Muscle layer of duodenum (tissue), 2 donors: ENCODE measurements around the gene MED4.

Experiments
- H3K27ac ChIP-seq: one replicate; pipeline ENCODE4 v1.7.0; 2013; ENCODE audit warnings: mild to moderate bottlenecking, low read length
- H3K27me3 ChIP-seq: one replicate; pipeline ENCODE4 v1.7.0; 2013; ENCODE audit warnings: low read depth, mild to moderate bottlenecking, control low read depth, low read length
- H3K36me3 ChIP-seq, 2 donors: one replicate each; pipeline ENCODE4 v1.7.0; 2013; ENCODE audit warnings: low read length in 2 of 2, control low read depth in 1 of 2, mild to moderate bottlenecking in 1 of 2; ENCODE audit not compliant: insufficient read depth in 2 of 2, control insufficient read depth in 1 of 2
- H3K4me1 ChIP-seq, 2 donors: one replicate each; pipeline ENCODE4 v1.7.0; 2013; ENCODE audit warnings: low read length in 2 of 2, mild to moderate bottlenecking in 2 of 2, control low read depth in 1 of 2, moderate library complexity in 1 of 2; ENCODE audit not compliant: insufficient read depth in 2 of 2, control insufficient read depth in 1 of 2
- H3K4me3 ChIP-seq, 2 donors: one replicate each; pipeline ENCODE4 v1.7.0; 2013; ENCODE audit warnings: low read length in 2 of 2, low read depth in 1 of 2, mild to moderate bottlenecking in 1 of 2
- H3K9me3 ChIP-seq, 2 donors: one replicate each; pipeline ENCODE4 v1.7.0; 2013; ENCODE audit warnings: low read length in 2 of 2, control low read depth in 1 of 2, mild to moderate bottlenecking in 1 of 2; ENCODE audit not compliant: control insufficient read depth in 1 of 2
- donor health status: healthy.

The MED4 gene

GRCh38 chr13:48118030-48118429 is 23.1 kb upstream of the MED4 start:
- Histone ChIP-seq H3K9me3 (no peaks in the 10 kb centered on the region), H3K4me3 (no peak overlapping the region), H3K27ac (no peak overlapping the region), H3K27me3 (no peaks in the 10 kb centered on the region), H3K4me1 (peaks cover 0 to 15% of the 10 kb centered on the region in 2 donors), H3K36me3 (no peaks in the 10 kb centered on the region)

- no peaks in the 10 kb centered on the region for H3K36me3 ChIP-seq
- no peaks in the 10 kb centered on the region for H3K27me3 ChIP-seq
- peaks cover 0 to 17% of the 10 kb centered on the region in 2 donors for H3K4me1 ChIP-seq
- H3K27ac ChIP-seq = no peak overlapping the region
- H3K9me3 ChIP-seq = no peaks in the 10 kb centered on the region
- H3K4me3 ChIP-seq = no peak overlapping the region
These were observed 21.9 kb upstream of the MED4 start for GRCh38 chr13:48116808-48117207.

GRCh38 chr13:48113756-48114130 is 18.8 kb upstream of the MED4 start:
- H3K27ac ChIP-seq = no peak overlapping the region

GRCh38 chr13:48112896-48113755 is 18.2 kb upstream of the MED4 start:
- Histone ChIP-seq H3K36me3 (no peaks in the 10 kb centered on the region), H3K4me3 (no peak overlapping the region), H3K9me3 (no peaks in the 10 kb centered on the region), H3K27me3 (no peaks in the 10 kb centered on the region), H3K4me1 (peaks cover 8 to 14% of the 10 kb centered on the region in 2 donors), H3K27ac (no peak overlapping the region)

More at GRCh38 chr13:48113756-48114130, 18.8 kb upstream of the MED4 start:
- H3K4me3 ChIP-seq = no peak overlapping the region
- H3K4me1 ChIP-seq = peaks cover 8 to 14% of the 10 kb centered on the region in 2 donors
- H3K9me3 ChIP-seq = no peaks in the 10 kb centered on the region
- no peaks in the 10 kb centered on the region for H3K36me3 ChIP-seq
- H3K27me3 ChIP-seq = no peaks in the 10 kb centered on the region

- Histone ChIP-seq H3K36me3 (no peaks in the 10 kb centered on the region), H3K9me3 (no peaks in the 10 kb centered on the region), H3K4me1 (peaks cover 8 to 14% of the 10 kb centered on the region in 2 donors), H3K4me3 (no peak overlapping the region), H3K27me3 (no peaks in the 10 kb centered on the region), H3K27ac (no peak overlapping the region)
These were observed 16.2 kb upstream of the MED4 start for GRCh38 chr13:48110931-48111721.

- no peak overlapping the region for H3K27ac ChIP-seq
These were observed 15.4 kb upstream of the MED4 start for GRCh38 chr13:48110132-48110868.

GRCh38 chr13:48108106-48108505 is 13.2 kb upstream of the MED4 start:
- no peak overlapping the region for H3K27ac ChIP-seq
- no peaks in the 10 kb centered on the region for H3K27me3 ChIP-seq
- H3K4me1 ChIP-seq = peaks cover 8 to 14% of the 10 kb centered on the region in 2 donors
- H3K9me3 ChIP-seq = no peaks in the 10 kb centered on the region
- no peaks in the 10 kb centered on the region for H3K36me3 ChIP-seq
- no peak overlapping the region for H3K4me3 ChIP-seq

More at GRCh38 chr13:48110132-48110868, 15.4 kb upstream of the MED4 start:
- Histone ChIP-seq H3K27me3 (no peaks in the 10 kb centered on the region), H3K4me3 (no peak overlapping the region), H3K9me3 (no peaks in the 10 kb centered on the region), H3K36me3 (no peaks in the 10 kb centered on the region), H3K4me1 (peaks cover 8 to 14% of the 10 kb centered on the region in 2 donors)

- Histone ChIP-seq H3K4me1 (peaks cover 13 to 15% of the 10 kb centered on the region in 2 donors), H3K36me3 (no peaks in the 10 kb centered on the region), H3K27ac (no peak overlapping the region), H3K27me3 (no peaks in the 10 kb centered on the region), H3K4me3 (no peak overlapping the region), H3K9me3 (no peaks in the 10 kb centered on the region)
These were observed 2.9 kb upstream of the MED4 start for GRCh38 chr13:48097793-48098192.

GRCh38 chr13:48096670-48097069 is 1.8 kb upstream of the MED4 start:
- H3K36me3 ChIP-seq = no peaks in the 10 kb centered on the region
- H3K27ac ChIP-seq = no peak overlapping the region
- H3K27me3 ChIP-seq = no peaks in the 10 kb centered on the region
- H3K4me1 ChIP-seq = peaks cover 14 to 26% of the 10 kb centered on the region in 2 donors
- H3K9me3 ChIP-seq = no peaks in the 10 kb centered on the region
- no peak overlapping the region for H3K4me3 ChIP-seq

GRCh38 chr13:48094404-48094780 is 512 bp downstream of the MED4 start:
- Histone ChIP-seq H3K27ac (peak overlapping the region; percentile 74), H3K27me3 (no peaks in the 10 kb centered on the region), H3K9me3 (no peaks in the 10 kb centered on the region), H3K4me3 (peak overlapping the region; percentile 88 to 92), H3K4me1 (peaks cover 14 to 32% of the 10 kb centered on the region in 2 donors), H3K36me3 (no peaks in the 10 kb centered on the region)

GRCh38 chr13:48093588-48093987 is 1.3 kb downstream of the MED4 start:
- no peaks in the 10 kb centered on the region for H3K27me3 ChIP-seq
- no peaks in the 10 kb centered on the region for H3K9me3 ChIP-seq
- no peaks in the 10 kb centered on the region for H3K36me3 ChIP-seq
- H3K4me1 ChIP-seq = peaks cover 14 to 36% of the 10 kb centered on the region in 2 donors
- no peak overlapping the region for H3K27ac ChIP-seq
- peak overlapping the region; percentile 88 to 92 for H3K4me3 ChIP-seq
